Skeletal muscle satellite cell (primary cell): ENCODE results near the gene PITPNM1.
A peak's percentile ranks its signal among the peaks of the same experiment; 100 is the strongest.
"Not testable (repeated sequence)": the region's sequence is repeated elsewhere in the genome, so short reads cannot be mapped to it uniquely, and the experiment has no call there.

ENCODE experiments used
- H3K27me3 ChIP-seq: 2 replicates; pipeline ENCODE4 v1.7.0; 2013; ENCODE audit warnings: low read length; ENCODE audit not compliant: control insufficient read depth, insufficient read depth
- H3K36me3 ChIP-seq: 2 replicates; pipeline ENCODE4 v1.7.0; 2013; ENCODE audit warnings: mild to moderate bottlenecking, control low read depth, low read length; ENCODE audit not compliant: insufficient read depth
- H3K4me1 ChIP-seq: 2 replicates; pipeline ENCODE4 v1.7.0; 2013; ENCODE audit warnings: low read length; ENCODE audit not compliant: control insufficient read depth, insufficient read depth
- H3K4me2 ChIP-seq: 2 replicates; pipeline ENCODE4 v1.7.0; 2013; ENCODE audit warnings: mild to moderate bottlenecking, low read length
- H3K4me3 ChIP-seq: 2 replicates; pipeline ENCODE4 v1.7.0; 2013; ENCODE audit warnings: low read length
- H3K9ac ChIP-seq: 2 replicates; pipeline ENCODE4 v1.7.0; 2013; ENCODE audit warnings: mild to moderate bottlenecking, low read depth, low read length, moderate library complexity
- H3K9me3 ChIP-seq: replicated peaks from 2 replicates; pipeline ENCODE4 v1.7.0; 2013; ENCODE audit warnings: mild to moderate bottlenecking, control low read depth, low read length

PITPNM1 gene

DNA sequence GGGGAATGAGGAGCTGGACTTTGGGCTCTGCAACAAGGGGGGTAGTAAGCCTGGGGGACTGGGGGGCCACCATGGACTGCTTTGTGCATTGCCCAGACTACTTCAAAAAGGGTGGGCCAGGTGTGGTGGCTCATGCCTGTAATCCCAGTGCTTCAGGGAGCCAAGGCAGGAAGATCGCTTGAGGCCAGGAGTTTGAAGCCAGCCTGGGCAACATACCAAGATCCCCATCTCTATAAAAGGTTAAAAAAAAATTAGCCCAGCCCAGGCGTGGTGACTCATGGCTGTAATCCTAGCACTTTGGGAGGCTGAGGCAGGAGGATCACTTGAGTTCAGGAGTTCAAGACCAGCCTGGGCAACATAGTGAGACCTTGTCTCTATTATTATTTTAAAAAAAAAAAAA is 39.6 kb downstream of the PITPNM1 start:
- H3K4me1 ChIP-seq = peaks cover 27% of the 10 kb centered on the region
- H3K4me2 ChIP-seq, H3K4me3 ChIP-seq, H3K9me3 ChIP-seq, H3K9ac ChIP-seq, H3K36me3 ChIP-seq, H3K27me3 ChIP-seq: not testable (repeated sequence)

DNA sequence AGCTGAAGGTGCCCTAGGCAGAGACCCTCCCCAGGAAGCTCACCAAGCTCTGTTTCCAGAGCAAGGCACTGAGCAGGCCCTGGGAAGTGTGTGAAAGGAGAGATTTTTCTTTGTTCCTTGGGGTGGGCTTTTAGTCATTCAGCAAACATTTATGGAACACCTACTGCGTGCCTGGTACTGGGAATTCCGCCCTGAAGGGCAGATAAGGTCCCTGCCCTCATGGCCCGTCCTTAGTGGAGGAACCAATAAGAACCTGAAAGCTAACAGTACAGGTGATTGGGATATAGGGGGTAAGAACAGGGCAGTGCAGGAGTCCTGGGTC is 40.0 kb downstream of the PITPNM1 start:
- H3K9ac ChIP-seq = no peak overlapping the region
- no peak overlapping the region for H3K4me2 ChIP-seq
- H3K9me3 ChIP-seq = no peaks in the 10 kb centered on the region
- H3K4me3 ChIP-seq = no peak overlapping the region
- H3K4me1 ChIP-seq = peaks cover 27% of the 10 kb centered on the region
- no peaks in the 10 kb centered on the region for H3K36me3 ChIP-seq
- H3K27me3 ChIP-seq = no peaks in the 10 kb centered on the region

DNA sequence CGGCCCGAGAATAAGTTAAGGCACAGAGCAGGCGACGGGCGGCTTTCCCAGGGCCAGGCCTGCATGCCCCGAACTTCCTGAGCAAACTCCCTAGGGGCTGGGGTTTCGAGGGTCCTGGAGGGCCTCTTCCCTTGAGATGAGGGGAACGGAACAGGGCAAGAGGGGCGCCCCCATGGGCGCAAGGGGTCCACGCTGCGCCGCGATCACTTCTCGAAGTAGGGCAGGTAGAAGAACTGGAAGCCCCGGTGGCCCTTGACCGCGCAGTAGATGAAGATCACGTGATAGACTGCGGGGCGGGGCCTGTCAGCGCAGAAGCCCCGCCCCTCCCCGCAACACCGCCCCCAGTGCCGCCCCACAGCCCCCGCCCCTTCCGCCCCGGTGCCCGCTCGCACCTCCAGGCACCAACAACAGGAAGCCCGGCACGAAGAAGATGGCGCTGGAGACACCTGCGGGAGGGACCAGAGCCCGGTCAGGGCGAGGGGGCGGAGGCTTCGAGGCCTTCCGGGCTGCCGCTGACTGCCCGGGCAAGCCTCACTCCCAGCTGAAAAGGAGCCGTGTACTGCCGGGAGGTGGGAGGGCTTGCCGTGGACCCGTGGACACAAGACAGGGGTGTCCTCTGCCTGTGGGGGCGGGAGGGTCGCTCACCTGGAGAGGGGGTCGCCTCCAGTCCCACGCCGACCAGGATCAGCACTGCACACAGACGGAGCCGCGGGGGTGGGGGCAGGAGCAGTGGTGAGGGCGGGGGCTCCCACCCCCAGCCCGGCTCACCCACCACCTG is 40.6 kb downstream of the PITPNM1 start:
- H3K4me2 ChIP-seq = peak overlapping the region; percentile 54
- H3K4me1 ChIP-seq = peaks cover 26% of the 10 kb centered on the region
- H3K9ac ChIP-seq = peak overlapping the region; percentile 34
- peak overlapping the region; percentile 45 for H3K4me3 ChIP-seq
- no peaks in the 10 kb centered on the region for H3K9me3 ChIP-seq
- H3K27me3 ChIP-seq = no peaks in the 10 kb centered on the region
- no peaks in the 10 kb centered on the region for H3K36me3 ChIP-seq

DNA sequence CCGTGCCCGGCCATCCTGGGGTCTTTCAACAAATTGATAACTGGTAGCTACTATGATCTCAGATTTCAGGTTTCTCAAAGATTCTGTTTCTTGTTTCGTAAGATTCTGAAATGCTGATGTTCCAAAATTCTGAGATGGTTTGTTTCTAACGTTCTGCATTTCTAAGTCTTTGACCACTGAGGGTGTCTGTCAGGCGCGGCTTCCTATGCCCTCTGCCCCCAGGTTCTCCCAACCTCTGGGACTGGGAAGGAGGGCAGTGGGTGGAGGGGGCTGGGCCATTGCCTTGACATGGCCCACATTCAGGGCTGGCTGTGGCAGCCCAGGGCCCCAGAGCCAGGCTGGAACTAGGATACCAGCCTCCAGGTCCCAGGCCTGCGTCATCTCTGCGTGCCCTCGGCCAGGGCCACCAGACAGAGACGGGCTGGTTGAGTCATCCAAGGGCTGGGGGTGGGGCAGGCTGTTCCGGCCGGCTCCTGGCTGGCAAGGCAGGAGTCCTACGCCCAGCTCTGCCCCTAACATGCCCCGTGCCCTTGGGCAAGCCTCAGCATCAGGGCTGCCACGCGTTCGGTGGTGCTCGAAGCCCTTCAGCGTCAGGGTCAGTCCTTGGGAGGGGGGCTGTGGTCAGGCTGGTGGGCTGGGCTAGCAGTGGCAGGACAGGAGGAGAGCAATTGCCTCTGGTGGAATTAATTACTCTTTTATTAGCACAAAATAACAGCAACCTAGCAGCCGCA is 41.3 kb downstream of the PITPNM1 start:
- H3K4me1 ChIP-seq = peaks cover 22% of the 10 kb centered on the region
- no peak overlapping the region for H3K4me3 ChIP-seq
- H3K36me3 ChIP-seq = no peaks in the 10 kb centered on the region
- no peaks in the 10 kb centered on the region for H3K9me3 ChIP-seq
- no peaks in the 10 kb centered on the region for H3K27me3 ChIP-seq
- peak overlapping the region; percentile 50 for H3K4me2 ChIP-seq
- H3K9ac ChIP-seq = peak overlapping the region; percentile 34

DNA sequence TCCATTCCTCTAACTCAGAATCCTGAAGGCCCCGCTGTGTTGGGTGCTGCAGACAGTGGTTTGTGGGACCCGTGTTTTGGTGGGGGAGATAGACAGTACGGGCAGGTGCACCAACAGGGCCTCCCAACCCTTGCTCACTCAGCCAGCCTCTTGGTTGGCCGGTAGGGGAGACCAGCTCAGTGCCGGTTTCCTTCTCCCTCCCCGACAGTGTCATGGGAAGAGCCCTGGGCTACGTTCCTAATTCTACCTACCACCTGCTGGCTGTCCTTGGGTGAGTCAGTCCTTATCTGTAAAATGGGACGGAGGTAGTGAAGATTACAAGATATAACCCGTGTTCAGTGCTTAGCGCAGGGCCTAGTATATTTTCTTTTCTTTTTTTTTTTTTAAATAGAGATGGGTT is 42.0 kb downstream of the PITPNM1 start:
- Histone ChIP-seq H3K36me3 (no peaks in the 10 kb centered on the region), H3K4me1 (peaks cover 17% of the 10 kb centered on the region), H3K9me3 (no peaks in the 10 kb centered on the region), H3K4me2 (no peak overlapping the region), H3K9ac (no peak overlapping the region), H3K27me3 (no peaks in the 10 kb centered on the region), H3K4me3 (no peak overlapping the region)

DNA sequence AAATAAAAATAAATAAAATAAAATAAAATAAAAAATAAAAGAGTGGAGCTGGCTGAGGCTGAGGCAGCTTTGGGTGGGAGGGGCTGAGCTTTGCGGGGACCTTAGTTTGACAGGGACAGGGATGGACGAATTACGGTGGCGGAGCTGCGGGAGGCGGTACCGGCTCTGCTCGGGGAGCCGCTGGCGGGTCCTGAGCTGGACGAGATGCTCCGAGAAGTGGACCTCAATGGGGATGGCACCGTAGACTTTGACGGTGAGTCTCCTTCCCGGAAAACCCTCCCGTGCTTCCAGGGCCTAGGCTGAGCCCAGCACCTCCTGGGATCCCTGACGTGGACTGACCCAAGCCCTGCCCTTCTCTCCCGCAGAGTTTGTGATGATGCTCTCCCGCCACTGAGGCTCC is 46.9 kb downstream of the PITPNM1 start:
- no peaks in the 10 kb centered on the region for H3K9me3 ChIP-seq
- no peaks in the 10 kb centered on the region for H3K4me1 ChIP-seq
- H3K4me3 ChIP-seq = no peak overlapping the region
- H3K9ac ChIP-seq = no peak overlapping the region
- H3K27me3 ChIP-seq = no peaks in the 10 kb centered on the region
- H3K36me3 ChIP-seq = no peaks in the 10 kb centered on the region
- no peak overlapping the region for H3K4me2 ChIP-seq

DNA sequence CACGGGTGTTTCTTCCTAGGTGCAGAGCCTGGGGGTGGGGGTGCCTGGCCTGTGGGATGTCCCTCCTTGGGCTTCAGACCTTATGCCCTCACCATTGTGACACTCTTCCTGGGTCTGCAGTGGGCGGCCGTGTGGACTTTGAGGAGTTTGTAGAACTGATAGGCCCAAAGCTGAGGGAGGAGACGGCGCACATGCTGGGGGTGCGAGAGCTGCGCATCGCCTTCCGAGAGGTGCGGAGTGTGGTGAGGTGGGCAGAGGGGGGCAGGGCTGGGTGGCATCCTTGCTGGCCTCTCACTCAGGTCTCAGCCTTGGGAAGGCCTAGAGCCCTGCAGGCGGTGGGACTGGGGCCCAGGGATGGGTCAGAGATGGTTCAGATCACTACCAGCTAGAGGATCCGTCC is 47.7 kb downstream of the PITPNM1 start:
- peaks cover 8% of the 10 kb centered on the region for H3K4me1 ChIP-seq
- H3K4me3 ChIP-seq = no peak overlapping the region
- no peaks in the 10 kb centered on the region for H3K9me3 ChIP-seq
- no peak overlapping the region for H3K9ac ChIP-seq
- H3K27me3 ChIP-seq = no peaks in the 10 kb centered on the region
- H3K36me3 ChIP-seq = no peaks in the 10 kb centered on the region
- H3K4me2 ChIP-seq = no peak overlapping the region

DNA sequence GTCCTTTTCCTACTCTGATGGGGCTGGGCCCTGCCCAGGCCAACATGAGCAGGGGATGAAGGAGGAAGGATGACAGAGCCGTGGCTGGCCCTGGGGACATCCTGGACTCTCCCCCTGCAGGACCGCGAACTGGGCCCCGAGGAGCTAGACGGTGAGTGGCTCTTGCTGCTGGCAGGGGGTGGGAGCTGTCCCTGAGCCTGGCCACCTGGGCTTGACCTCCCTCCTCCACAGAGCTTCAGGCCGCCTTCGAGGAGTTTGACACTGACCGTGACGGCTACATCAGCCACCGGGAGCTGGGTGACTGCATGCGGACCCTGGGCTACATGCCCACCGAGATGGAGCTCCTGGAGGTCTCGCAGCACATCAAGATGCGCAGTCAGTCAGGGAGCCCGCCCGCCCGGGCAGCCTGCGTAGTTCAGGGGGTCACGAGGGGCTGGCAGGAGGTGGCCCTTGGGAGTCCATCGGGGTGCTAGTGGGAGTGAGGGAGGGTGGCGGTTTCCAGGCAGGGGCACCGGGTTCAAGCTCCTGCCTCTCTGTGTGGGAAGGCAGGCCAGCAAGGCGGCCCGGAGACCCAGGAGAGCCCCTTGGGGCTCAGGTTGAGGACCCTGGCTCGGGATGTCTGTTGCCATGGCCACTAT is 49.0 kb downstream of the PITPNM1 start:
- no peaks in the 10 kb centered on the region for H3K9me3 ChIP-seq
- no peaks in the 10 kb centered on the region for H3K27me3 ChIP-seq
- H3K36me3 ChIP-seq = no peaks in the 10 kb centered on the region
- H3K9ac ChIP-seq = no peak overlapping the region
- no peak overlapping the region for H3K4me3 ChIP-seq
- no peak overlapping the region for H3K4me2 ChIP-seq
- peaks cover 14% of the 10 kb centered on the region for H3K4me1 ChIP-seq

DNA sequence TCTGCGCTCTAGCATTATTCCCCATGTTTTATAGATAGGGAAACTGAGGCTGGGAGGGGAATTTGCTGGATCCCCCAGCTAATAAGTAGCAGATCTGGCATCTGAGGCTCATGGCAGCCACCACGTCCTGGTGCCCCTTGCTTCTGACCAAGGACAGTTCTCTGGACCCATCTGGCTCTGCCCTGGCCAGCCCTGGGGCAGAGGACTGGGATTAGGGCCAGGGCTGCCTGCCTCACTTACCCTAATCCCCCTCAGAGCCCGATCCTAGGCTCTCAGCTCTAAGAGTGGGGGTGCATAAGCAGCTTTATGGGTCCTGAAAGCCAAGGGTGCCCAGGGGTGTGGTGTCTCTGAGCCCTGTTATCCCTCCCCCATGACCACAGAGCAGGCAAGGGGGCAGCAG is 50.1 kb downstream of the PITPNM1 start, which contains the start of gene CABP4:
Gene CABP4 (plus strand): TSS at position 301 of the 400 bp plus-strand sequence. CDS start 70 bp downstream, at position 371.
- no peaks in the 10 kb centered on the region for H3K9me3 ChIP-seq
- H3K4me1 ChIP-seq = peaks cover 14% of the 10 kb centered on the region
- no peak within 1 kb of the TSS for H3K9ac ChIP-seq
- H3K27me3 ChIP-seq = no peaks in the 10 kb centered on the region
- H3K4me3 ChIP-seq = no peak within 1 kb of the TSS
- no peak within 1 kb of the TSS for H3K4me2 ChIP-seq
- H3K36me3 ChIP-seq = no peaks in the 10 kb centered on the region

DNA sequence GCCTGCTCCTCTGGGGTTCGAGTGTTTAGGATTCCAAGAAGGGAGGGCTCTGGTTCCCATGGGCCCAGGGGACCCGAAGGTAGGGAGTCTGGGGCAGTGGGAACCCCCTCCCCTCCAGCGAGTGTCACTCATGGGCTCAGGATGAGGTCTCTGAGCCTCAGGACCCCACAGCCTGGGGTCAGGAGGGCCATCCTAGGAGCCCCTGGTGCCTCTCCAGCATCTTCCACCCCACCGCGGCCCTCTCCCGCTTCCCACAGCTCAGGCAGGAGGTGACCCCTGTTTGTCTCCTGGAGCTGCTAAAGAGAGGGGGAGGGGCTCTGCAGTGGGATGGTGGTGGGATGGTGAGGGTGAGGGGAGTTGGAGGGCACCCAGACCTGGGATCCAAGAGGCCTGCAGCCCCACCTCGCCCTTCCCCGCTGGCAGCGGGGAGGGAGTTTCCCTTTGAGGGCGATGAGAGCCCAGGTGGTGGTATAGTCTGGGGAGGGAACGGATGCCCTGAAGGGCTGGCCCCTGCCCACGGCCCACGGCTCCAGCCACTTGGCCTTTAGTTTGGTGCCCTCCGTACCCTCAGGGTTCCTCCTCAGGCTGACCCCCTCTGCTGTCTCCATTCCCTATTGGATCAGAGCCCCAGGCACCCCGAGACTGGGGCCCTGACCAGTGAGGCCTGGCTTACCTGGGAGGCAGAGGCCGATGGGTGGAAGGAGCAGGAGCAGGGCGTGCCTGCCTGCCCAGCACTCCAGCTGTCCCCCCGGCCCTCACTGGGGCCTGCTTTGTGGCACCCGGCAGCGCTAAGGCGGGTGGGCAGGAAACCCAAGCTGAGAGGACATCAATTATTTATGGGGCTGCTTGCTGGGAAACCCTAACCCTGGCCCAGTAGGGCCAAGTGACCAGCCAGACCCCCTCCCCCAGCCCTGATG is 51.1 kb downstream of the PITPNM1 start:
- peaks cover 14% of the 10 kb centered on the region for H3K4me1 ChIP-seq
- no peak overlapping the region for H3K9ac ChIP-seq
- no peak overlapping the region for H3K4me2 ChIP-seq
- no peaks in the 10 kb centered on the region for H3K9me3 ChIP-seq
- H3K27me3 ChIP-seq = no peaks in the 10 kb centered on the region
- H3K36me3 ChIP-seq = no peaks in the 10 kb centered on the region
- H3K4me3 ChIP-seq = no peak overlapping the region
